HepG2 (cell line): ENCODE data around the gene SRCIN1. TPM values are rescaled to one million over a fixed set of nuclear protein-coding genes. Genes with fewer than 3 reads are reported as not detected.

Source experiments
- AKAP8 ChIP-seq: sonication (generic); formaldehyde crosslinking; IDR thresholded peaks from 2 replicates; pipeline ENCODE4 v1.5.1; 2020; ENCODE audit warnings: mild to moderate bottlenecking, missing genetic modification reagents
- ARNT ChIP-seq: fragments of 450-650 bp; IDR thresholded peaks from 2 replicates; pipeline ENCODE4 v1.6.1; 2017
- ATF7 ChIP-seq, 2 experiments: fragments of 450-650 bp in 1 of 2; sonication (generic) in 1 of 2; formaldehyde crosslinking in 1 of 2; IDR thresholded peaks; 2 replicates each; pipeline versions ENCODE4 v1.4.0 to v1.6.1; 2016 to 2020; ENCODE audit warnings: antibody characterized with exemption in 1 of 2, mild to moderate bottlenecking in 1 of 2, missing genetic modification reagents in 1 of 2
- ATF7-NPFF ChIP-seq: sonication (generic); formaldehyde crosslinking; IDR thresholded peaks from 2 replicates; pipeline ENCODE4 v1.8.1; 2023; ENCODE audit warnings: mild to moderate bottlenecking, low read depth, missing genetic modification reagents, moderate library complexity
- BCL6 ChIP-seq: IDR thresholded peaks from 2 replicates; pipeline ENCODE4 v1.6.1; 2016; ENCODE audit warnings: missing genetic modification reagents, missing compliant biosample characterization
- FIP1L1 ChIP-seq: fragments of 200-400 bp; formaldehyde crosslinking; IDR thresholded peaks from 2 replicates; pipeline ENCODE4 v1.6.1; 2018; ENCODE audit warnings: low read depth, mild to moderate bottlenecking, low read length, moderate library complexity, borderline replicate concordance; ENCODE audit not compliant: insufficient read depth
- HES4 ChIP-seq: sonication (generic); formaldehyde crosslinking; IDR thresholded peaks from 2 replicates; pipeline ENCODE4 v1.9.0; 2021; ENCODE audit warnings: mild to moderate bottlenecking, missing genetic modification reagents, borderline replicate concordance
- HOXD1 ChIP-seq: sonication (generic); formaldehyde crosslinking; IDR thresholded peaks from 2 replicates; pipeline ENCODE4 v1.5.0; 2020; ENCODE audit warnings: missing genetic modification reagents
- JDP2 ChIP-seq: sonication (generic); formaldehyde crosslinking; IDR thresholded peaks from 2 replicates; pipeline ENCODE4 v1.8.1; 2022; ENCODE audit warnings: missing genetic modification reagents, borderline replicate concordance
- MTA3 ChIP-seq: sonication (generic); formaldehyde crosslinking; IDR thresholded peaks from 2 replicates; pipeline ENCODE4 v1.4.0; 2020; ENCODE audit warnings: missing genetic modification reagents
- MTF1 ChIP-seq: sonication (generic); formaldehyde crosslinking; IDR thresholded peaks from 2 replicates; pipeline ENCODE4 v1.5.0; 2020; ENCODE audit warnings: missing genetic modification reagents
- PAWR ChIP-seq: sonication (generic); formaldehyde crosslinking; IDR thresholded peaks from 2 replicates; pipeline ENCODE4 v1.4.0; 2020; ENCODE audit warnings: missing genetic modification reagents, mild to moderate bottlenecking, borderline replicate concordance
- PRPF4 ChIP-seq: fragments of 200-400 bp; formaldehyde crosslinking; IDR thresholded peaks from 2 replicates; pipeline ENCODE4 v1.6.1; 2016; ENCODE audit warnings: low read length, low read depth; ENCODE audit not compliant: poor library complexity, severe bottlenecking
- ZIK1 ChIP-seq: sonication (generic); formaldehyde crosslinking; IDR thresholded peaks from 2 replicates; pipeline ENCODE4 v1.5.0; 2020; ENCODE audit warnings: mild to moderate bottlenecking, low read depth, missing genetic modification reagents, borderline replicate concordance
- ZNF207 ChIP-seq: fragments of 450-650 bp; IDR thresholded peaks from 2 replicates; pipeline ENCODE4 v1.6.1; 2016; ENCODE audit warnings: antibody characterized with exemption, borderline replicate concordance
- ZNF367 ChIP-seq: sonication (generic); formaldehyde crosslinking; IDR thresholded peaks from 2 replicates; pipeline ENCODE4 v1.4.0; 2020; ENCODE audit warnings: missing genetic modification reagents, borderline replicate concordance
- ZNF549 ChIP-seq: sonication (generic); formaldehyde crosslinking; IDR thresholded peaks from 2 replicates; pipeline ENCODE4 v1.5.0; 2020; ENCODE audit warnings: missing genetic modification reagents
- ZNF672 ChIP-seq: sonication (generic); formaldehyde crosslinking; IDR thresholded peaks from 2 replicates; pipeline ENCODE4 v1.8.1; 2022; ENCODE audit warnings: missing genetic modification reagents
- ZNF674 ChIP-seq: sonication (generic); formaldehyde crosslinking; IDR thresholded peaks from 2 replicates; pipeline ENCODE4 v1.5.0; 2020; ENCODE audit warnings: low read depth, mild to moderate bottlenecking, missing genetic modification reagents
- ZNF703 ChIP-seq: sonication (generic); formaldehyde crosslinking; IDR thresholded peaks from 2 replicates; pipeline ENCODE4 v1.5.1; 2020; ENCODE audit warnings: missing genetic modification reagents, mild to moderate bottlenecking, moderate library complexity, borderline replicate concordance
- ZNF781 ChIP-seq: sonication (generic); formaldehyde crosslinking; IDR thresholded peaks from 2 replicates; pipeline ENCODE4 v1.5.1; 2020; ENCODE audit warnings: borderline replicate concordance, mild to moderate bottlenecking, missing genetic modification reagents; ENCODE audit errors: not compliant biosample characterization
- ZNF841 ChIP-seq: sonication (generic); formaldehyde crosslinking; IDR thresholded peaks from 2 replicates; pipeline ENCODE4 v1.8.1; 2023; ENCODE audit warnings: missing genetic modification reagents, borderline replicate concordance
- ZNF883 ChIP-seq: sonication (generic); formaldehyde crosslinking; IDR thresholded peaks from 2 replicates; pipeline ENCODE4 v1.5.1; 2020; ENCODE audit warnings: mild to moderate bottlenecking, missing genetic modification reagents; ENCODE audit errors: not compliant biosample characterization
- ZSCAN20 ChIP-seq: sonication (generic); formaldehyde crosslinking; IDR thresholded peaks from 2 replicates; pipeline ENCODE4 v1.4.0; 2020; ENCODE audit warnings: missing genetic modification reagents, mild to moderate bottlenecking, borderline replicate concordance
- polyA plus RNA-seq, 8 experiments: library from polyadenylated mRNA; depleted of rRNA in 3 of 8; stranded (reverse) in 7 of 8; unstranded in 1 of 8; fragments of >200 nt; fragmentation: Illumina TruSeq in 4 of 8; extraction: Trizol in 4 of 8; gene quantifications; 2 replicates each; pipeline versions ENCODE4 v1.2.1 to v1.2.3, GENCODE V29; 2011 to 2016; ENCODE audit warnings: low read depth in 4 of 8, missing spikeins in 1 of 8, mixed read lengths in 1 of 8; ENCODE audit not compliant: insufficient read depth in 1 of 8
- total RNA-seq, 5 experiments: library from RNA; depleted of rRNA; stranded (reverse); fragments of >200 nt; fragmentation: Illumina TruSeq; extraction: Trizol; gene quantifications; 2 replicates each; pipeline ENCODE4 v1.2.3, GENCODE V29; 2016; ENCODE audit warnings: low read depth in 1 of 5
- TF ChIP-seq, protein P1 (sequence below): IDR thresholded peaks from 2 replicates; pipeline ENCODE4 v1.6.1; 2016
- TF ChIP-seq, protein P2 (sequence below): sonication (generic); formaldehyde crosslinking; IDR thresholded peaks from 2 replicates; pipeline ENCODE4 v1.4.0; 2020; ENCODE audit warnings: mild to moderate bottlenecking, missing genetic modification reagents

Gene SRCIN1
- total and polyA plus RNA-seq, 2 of the 13 experiments (the other 11 are each of a cell fraction or from before 2014, with no cell fraction given), result 1.2 to 9.6 TPM

DNA sequence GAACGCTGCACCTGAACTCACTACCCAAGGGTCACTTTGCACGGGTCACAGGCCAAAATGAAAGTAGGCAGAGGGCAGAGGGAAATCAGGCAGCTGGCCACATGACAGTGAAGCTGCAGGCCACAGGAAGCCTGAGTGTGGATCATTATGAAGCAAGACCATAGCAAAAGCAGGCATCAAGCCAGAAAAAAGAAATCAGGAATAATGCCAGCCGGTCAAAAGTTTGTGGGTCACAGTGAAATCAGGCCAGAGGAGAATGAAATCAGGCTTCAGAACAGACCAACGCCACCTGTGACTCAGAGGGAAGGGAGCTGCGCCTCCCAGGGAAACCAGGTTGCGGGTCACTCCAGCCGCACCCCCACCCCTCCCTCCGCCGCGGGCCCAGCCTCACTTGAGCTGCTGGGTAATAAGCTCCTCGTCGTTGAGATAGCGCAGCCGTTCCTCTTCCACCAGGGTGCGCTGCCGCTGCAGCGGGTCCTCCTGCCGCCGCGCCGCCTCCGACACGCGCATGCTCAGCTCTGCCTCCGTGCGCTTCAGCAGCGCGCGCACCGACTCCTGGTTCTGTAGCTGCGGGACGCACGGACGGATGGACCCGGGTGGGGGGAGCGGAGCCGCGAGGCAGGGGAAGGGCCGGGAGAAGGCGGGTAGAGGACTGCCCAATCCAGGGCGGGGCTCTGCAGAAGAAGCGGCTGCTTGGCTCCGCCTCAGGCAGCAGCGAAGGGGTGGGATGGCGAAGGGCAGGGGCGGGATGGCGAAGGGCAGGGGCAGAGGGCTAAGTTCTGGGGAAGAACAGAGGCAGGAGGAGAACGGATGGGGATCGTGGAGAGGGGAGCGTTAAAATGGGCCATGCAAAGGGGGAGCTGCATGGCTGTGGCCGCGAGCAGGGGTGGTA is 47.7 kb downstream of the SRCIN1 start (continued):
- TF ChIP-seq ARNT (no peak), ZNF672 (no peak), ZSCAN20 (CRISPR knock-in tag) (no peak), ZIK1 (CRISPR knock-in tag) (peak; percentile 64; the same call in 1 of the 2 replicates), ATF7-NPFF (CRISPR knock-in tag) (peak; percentile 87), ZNF883 (peak; percentile 77), HOXD1 (CRISPR knock-in tag) (no peak), ZNF674 (CRISPR knock-in tag) (no peak), JDP2 (no peak), ZNF841 (CRISPR knock-in tag) (no peak), ZNF703 (CRISPR knock-in tag) (no peak), ZNF549 (CRISPR knock-in tag) (no peak), MTF1 (CRISPR knock-in tag) (no peak), PAWR (CRISPR knock-in tag) (no peak), MTA3 (CRISPR knock-in tag) (no peak), HES4 (CRISPR knock-in tag) (no peak; the same call in 1 of the 2 replicates), FIP1L1 (no peak), ZNF367 (CRISPR knock-in tag) (no peak), BCL6 (CRISPR knock-in tag) (peak; percentile 62), ZNF207 (no peak), AKAP8 (CRISPR knock-in tag) (0 out of 2 replicates have a peak, but pooled peaks have one; percentile 36), ZNF781 (CRISPR knock-in tag) (peak; percentile 50), ATF7 (IDR thresholded peaks at IDR 0.05) (no peak), ATF7 (CRISPR knock-in tag; IDR thresholded peaks at IDR 0.05) (0 out of 2 replicates have a peak, but pooled peaks have one; percentile 5), PRPF4 (no peak)
- TF ChIP-seq, protein P1, sequence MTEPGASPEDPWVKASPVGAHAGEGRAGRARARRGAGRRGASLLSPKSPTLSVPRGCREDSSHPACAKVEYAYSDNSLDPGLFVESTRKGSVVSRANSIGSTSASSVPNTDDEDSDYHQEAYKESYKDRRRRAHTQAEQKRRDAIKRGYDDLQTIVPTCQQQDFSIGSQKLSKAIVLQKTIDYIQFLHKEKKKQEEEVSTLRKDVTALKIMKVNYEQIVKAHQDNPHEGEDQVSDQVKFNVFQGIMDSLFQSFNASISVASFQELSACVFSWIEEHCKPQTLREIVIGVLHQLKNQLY (CRISPR knock-in tag), result no peak
- TF ChIP-seq, protein P2, sequence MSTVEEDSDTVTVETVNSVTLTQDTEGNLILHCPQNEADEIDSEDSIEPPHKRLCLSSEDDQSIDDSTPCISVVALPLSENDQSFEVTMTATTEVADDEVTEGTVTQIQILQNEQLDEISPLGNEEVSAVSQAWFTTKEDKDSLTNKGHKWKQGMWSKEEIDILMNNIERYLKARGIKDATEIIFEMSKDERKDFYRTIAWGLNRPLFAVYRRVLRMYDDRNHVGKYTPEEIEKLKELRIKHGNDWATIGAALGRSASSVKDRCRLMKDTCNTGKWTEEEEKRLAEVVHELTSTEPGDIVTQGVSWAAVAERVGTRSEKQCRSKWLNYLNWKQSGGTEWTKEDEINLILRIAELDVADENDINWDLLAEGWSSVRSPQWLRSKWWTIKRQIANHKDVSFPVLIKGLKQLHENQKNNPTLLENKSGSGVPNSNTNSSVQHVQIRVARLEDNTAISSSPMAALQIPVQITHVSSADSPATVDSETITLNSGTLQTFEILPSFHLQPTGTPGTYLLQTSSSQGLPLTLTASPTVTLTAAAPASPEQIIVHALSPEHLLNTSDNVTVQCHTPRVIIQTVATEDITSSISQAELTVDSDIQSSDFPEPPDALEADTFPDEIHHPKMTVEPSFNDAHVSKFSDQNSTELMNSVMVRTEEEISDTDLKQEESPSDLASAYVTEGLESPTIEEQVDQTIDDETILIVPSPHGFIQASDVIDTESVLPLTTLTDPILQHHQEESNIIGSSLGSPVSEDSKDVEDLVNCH, result no peak
